ENCODE data around the gene CYB561. TPM values are rescaled to one million over a fixed set of nuclear protein-coding genes. Genes with fewer than 3 reads are reported as not detected.

The CYB561 gene
- total and polyA plus RNA-seq, 9 of the 15 experiments (the other 6 are each of a cell fraction or from before 2014, with no cell fraction given), result 4.0 to 30.8 (median 17.4) TPM

GRCh38 chr17:63455417-63455816 is 9.3 kb upstream of the CYB561 start (continued):
- TF ChIP-seq GTF2E2 (tag; IDR thresholded peaks at IDR 0.05) (no peak), HLTF (IDR thresholded peaks at IDR 0.05) (no peak), ZNF263 (CRISPR knock-in tag; IDR thresholded peaks at IDR 0.05; ENCODE audit: borderline replicate concordance) (no peak), TRIM24 (IDR thresholded peaks at IDR 0.05) (no peak), ZNF316 (IDR thresholded peaks at IDR 0.05) (peak; percentile 71), TARDBP (IDR thresholded peaks at IDR 0.05) (no peak), ZNF232 (CRISPR knock-in tag; IDR thresholded peaks at IDR 0.05) (no peak), RCOR1 (IDR thresholded peaks at IDR 0.05; ENCODE audit: borderline replicate concordance in 1 of 2, low read depth in 2 of 2, low read length in 2 of 2) (0 out of 4 replicates have a peak, but pooled peaks of 1 of the 2 experiments have one; percentile 17), KAT8 (IDR thresholded peaks at IDR 0.05; ENCODE audit: low read depth) (no peak), KDM1A (IDR thresholded peaks at IDR 0.05) (peak; percentile 58 to 60; a peak in 3 of 4 replicates), MAFG (tag; conservative IDR thresholded peaks at IDR 0.05) (peak; percentile 53), ZNF561 (CRISPR knock-in tag; conservative IDR thresholded peaks at IDR 0.05) (no peak), NBN (IDR thresholded peaks at IDR 0.05; ENCODE audit: low read depth) (no peak), MAFK (IDR thresholded peaks at IDR 0.05; ENCODE audit: low read length) (no peak), EGR1 (conservative IDR thresholded peaks at IDR 0.05) (no peak), RBM14 (IDR thresholded peaks at IDR 0.05; ENCODE audit: borderline replicate concordance, insufficient read depth, low read depth, low read length) (no peak), THAP12 (CRISPR knock-in tag; IDR thresholded peaks at IDR 0.05) (no peak), C11orf30 (IDR thresholded peaks at IDR 0.05; ENCODE audit: low read depth) (peak; percentile 65; the same call in 1 of the 2 replicates), ERF (CRISPR knock-in tag; IDR thresholded peaks at IDR 0.05) (no peak), ZNF3 (CRISPR knock-in tag; IDR thresholded peaks at IDR 0.05) (no peak), NCOA1 (IDR thresholded peaks at IDR 0.05; ENCODE audit: low read depth) (no peak)
- TF ChIP-seq, protein P1, sequence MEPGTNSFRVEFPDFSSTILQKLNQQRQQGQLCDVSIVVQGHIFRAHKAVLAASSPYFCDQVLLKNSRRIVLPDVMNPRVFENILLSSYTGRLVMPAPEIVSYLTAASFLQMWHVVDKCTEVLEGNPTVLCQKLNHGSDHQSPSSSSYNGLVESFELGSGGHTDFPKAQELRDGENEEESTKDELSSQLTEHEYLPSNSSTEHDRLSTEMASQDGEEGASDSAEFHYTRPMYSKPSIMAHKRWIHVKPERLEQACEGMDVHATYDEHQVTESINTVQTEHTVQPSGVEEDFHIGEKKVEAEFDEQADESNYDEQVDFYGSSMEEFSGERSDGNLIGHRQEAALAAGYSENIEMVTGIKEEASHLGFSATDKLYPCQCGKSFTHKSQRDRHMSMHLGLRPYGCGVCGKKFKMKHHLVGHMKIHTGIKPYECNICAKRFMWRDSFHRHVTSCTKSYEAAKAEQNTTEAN (CRISPR knock-in tag; IDR thresholded peaks at IDR 0.05), result no peak
- TF ChIP-seq, protein P2, sequence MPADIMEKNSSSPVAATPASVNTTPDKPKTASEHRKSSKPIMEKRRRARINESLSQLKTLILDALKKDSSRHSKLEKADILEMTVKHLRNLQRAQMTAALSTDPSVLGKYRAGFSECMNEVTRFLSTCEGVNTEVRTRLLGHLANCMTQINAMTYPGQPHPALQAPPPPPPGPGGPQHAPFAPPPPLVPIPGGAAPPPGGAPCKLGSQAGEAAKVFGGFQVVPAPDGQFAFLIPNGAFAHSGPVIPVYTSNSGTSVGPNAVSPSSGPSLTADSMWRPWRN (IDR thresholded peaks at IDR 0.05; ENCODE audit: low read depth), result no peak
- TF ChIP-seq, protein P3, sequence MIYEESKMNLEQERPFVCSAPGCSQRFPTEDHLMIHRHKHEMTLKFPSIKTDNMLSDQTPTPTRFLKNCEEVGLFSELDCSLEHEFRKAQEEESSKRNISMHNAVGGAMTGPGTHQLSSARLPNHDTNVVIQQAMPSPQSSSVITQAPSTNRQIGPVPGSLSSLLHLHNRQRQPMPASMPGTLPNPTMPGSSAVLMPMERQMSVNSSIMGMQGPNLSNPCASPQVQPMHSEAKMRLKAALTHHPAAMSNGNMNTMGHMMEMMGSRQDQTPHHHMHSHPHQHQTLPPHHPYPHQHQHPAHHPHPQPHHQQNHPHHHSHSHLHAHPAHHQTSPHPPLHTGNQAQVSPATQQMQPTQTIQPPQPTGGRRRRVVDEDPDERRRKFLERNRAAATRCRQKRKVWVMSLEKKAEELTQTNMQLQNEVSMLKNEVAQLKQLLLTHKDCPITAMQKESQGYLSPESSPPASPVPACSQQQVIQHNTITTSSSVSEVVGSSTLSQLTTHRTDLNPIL (CRISPR knock-in tag; IDR thresholded peaks at IDR 0.05), result no peak
- TF ChIP-seq, protein P4, sequence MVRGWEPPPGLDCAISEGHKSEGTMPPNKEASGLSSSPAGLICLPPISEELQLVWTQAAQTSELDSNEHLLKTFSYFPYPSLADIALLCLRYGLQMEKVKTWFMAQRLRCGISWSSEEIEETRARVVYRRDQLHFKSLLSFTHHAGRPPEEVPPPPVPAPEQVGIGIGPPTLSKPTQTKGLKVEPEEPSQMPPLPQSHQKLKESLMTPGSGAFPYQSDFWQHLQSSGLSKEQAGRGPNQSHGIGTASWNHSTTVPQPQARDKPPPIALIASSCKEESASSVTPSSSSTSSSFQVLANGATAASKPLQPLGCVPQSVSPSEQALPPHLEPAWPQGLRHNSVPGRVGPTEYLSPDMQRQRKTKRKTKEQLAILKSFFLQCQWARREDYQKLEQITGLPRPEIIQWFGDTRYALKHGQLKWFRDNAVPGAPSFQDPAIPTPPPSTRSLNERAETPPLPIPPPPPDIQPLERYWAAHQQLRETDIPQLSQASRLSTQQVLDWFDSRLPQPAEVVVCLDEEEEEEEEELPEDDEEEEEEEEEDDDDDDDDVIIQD (CRISPR knock-in tag; IDR thresholded peaks at IDR 0.05), result no peak
